Memory B cell (primary cell): ENCODE results near the gene SHANK1.

Source experiments
- ATAC-seq: fragments of 150-1000 bp; cut with Tn5 transposase; 2 replicates; pipeline ENCODE4 v1.10.0; 2021; ENCODE audit warnings: low read depth, mild to moderate bottlenecking, moderate library complexity
- DNase-seq, 2 donors: peaks; one replicate each; pipeline ENCODE4 v3.0.0; 2022; ENCODE audit warnings: low spot score in 2 of 2
- H3K27ac Mint-ChIP-seq: one replicate; pipeline ENCODE4 v1.8.0; 2022; ENCODE audit warnings: mild to moderate bottlenecking, moderate library complexity, mixed read lengths
- H3K27me3 Mint-ChIP-seq: one replicate; pipeline ENCODE4 v1.8.0; 2022; ENCODE audit warnings: mixed read lengths
- H3K36me3 Mint-ChIP-seq: one replicate; pipeline ENCODE4 v1.8.0; 2022; ENCODE audit warnings: mild to moderate bottlenecking, mixed read lengths
- H3K4me1 Mint-ChIP-seq: one replicate; pipeline ENCODE4 v1.8.0; 2022; ENCODE audit warnings: mixed read lengths
- H3K4me3 Mint-ChIP-seq: one replicate; pipeline ENCODE4 v1.8.0; 2022; ENCODE audit warnings: mild to moderate bottlenecking, moderate library complexity, mixed read lengths
- H3K9me3 Mint-ChIP-seq: one replicate; pipeline ENCODE4 v1.8.0; 2022; ENCODE audit warnings: mixed read lengths

SHANK1 gene

DNA sequence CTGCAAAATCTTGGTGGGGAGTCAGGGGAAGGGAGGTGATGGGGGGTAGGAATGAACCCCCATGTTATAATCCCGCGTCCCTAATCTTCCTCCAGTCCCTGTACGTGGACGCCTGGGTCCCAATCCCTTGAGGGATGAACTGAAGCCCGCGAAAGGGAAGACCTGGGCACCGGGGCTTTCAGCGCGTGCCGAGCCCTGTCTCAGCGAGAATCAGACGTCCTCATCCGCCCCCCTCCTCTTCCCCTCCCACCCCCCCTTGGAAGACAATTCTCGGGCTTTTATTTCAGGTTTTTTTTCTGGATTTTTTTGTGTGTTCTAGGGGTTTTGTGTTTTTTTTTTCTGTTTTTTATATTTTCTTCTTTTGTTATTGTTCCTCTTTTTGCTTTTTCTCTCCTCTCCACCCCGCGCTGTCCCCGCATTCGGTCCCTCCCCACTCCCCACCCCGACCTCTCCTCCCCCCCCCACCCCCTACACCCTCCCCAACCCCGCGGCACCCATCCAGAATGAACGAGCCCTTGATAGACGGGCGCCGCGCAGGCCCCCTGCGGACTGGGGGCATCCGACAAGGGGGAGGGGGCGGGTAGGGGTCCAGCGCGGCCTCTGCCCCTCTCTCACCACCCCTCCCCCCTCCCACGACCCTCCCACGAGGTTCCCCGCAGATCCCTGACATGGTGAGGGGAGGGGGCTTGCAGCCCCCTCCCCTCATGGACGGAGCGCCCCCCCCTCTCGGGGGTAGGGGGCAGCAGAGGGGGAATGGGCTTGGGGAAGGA lies 60.1 kb downstream of the SHANK1 start:
- Mint-ChIP-seq H3K9me3 (peaks cover 22% of the 10 kb centered on the region), H3K4me1 (peaks cover 15% of the 10 kb centered on the region), H3K27ac (no peak overlapping the region), H3K4me3 (no peak overlapping the region), H3K27me3 (peaks cover 41% of the 10 kb centered on the region), H3K36me3 (peaks cover 19% of the 10 kb centered on the region)
- DNase-seq: no peak
- no peak for ATAC-seq

DNA sequence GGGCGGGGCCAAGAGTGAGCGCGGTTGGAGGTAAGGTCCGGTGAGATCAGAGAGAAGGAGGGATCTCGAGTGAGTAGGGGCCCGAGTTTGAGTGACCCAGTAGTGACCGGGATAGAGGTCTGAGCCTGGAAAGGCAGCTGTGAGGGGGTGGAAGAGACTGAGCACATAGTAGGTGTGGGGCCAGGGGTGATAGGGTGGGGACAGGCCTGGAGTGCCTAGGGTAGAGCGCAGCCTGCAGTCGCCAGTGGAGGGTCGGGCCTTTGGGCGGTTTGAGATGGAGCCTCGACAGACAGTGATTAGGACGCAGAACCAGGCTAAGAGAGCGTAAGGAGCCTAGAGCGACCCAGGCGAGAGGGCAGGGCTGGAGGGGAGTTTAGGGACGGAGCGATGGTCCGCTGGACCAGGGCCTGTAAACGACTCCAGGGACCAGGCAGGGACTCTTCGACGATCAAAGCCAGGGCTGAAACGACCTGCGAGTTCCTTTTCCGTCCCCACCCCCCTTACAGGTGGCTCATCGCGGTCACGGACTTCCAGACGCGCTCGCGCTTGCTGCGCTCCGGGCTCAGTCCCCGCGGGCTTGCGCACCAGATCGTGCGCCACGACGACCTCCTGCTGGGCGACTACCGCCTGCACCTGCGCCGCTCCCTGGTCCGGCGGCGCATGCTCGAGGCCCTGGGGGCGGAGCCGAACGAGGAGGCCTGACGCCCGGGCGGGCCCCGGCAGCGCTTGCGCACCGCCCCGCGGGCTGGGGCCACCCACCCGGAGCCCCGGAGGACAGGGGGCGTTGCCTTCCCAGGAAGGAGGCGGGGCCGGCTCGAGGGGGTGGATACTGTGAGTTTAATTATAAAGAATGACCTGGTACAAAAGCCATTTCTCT lies 60.9 kb downstream of the SHANK1 start:
- DNase-seq (no peak), ATAC-seq (peak; percentile 50)
- H3K4me3 Mint-ChIP-seq: peak overlapping the region; percentile 77
- H3K36me3 Mint-ChIP-seq: peaks cover 19% of the 10 kb centered on the region
- H3K4me1 Mint-ChIP-seq: peaks cover 15% of the 10 kb centered on the region
- H3K9me3 Mint-ChIP-seq: peaks cover 22% of the 10 kb centered on the region
- peak overlapping the region; percentile 91 for H3K27ac Mint-ChIP-seq
- peaks cover 41% of the 10 kb centered on the region for H3K27me3 Mint-ChIP-seq

DNA sequence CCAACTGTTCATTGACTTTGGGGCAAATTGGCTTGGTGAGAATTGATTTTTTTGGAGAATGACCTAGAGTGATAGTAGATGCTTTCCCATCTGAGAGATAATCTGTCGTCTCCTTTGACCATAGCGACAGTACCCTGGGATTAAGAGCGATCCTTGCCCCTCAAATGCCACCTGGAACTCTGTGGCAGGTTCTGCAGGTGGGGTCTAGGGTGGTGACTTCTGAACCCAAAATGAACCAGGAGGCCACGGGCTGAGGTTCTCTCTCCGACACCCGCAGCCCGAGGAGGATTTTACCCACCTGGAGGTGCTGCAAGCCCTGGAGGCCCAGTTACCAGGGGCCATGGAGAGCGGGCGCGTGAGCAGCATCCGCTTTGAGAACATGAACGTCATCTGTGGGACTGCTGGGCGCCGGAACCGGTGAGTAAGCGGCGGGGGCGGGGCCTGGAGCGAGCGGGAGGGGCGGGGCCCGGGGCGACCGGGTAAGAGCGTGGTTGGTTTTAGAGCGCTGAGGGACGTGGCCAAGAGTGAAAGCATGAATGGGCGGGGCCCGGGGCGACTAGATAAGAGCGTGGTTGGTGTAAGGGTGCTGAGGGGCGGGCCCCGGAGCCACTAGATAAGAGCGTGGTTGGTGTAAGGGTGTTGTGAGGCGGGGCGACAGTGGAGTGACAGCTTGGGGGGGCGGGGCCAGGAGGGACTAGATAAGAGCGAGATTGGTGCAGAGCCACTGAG lies 61.7 kb downstream of the SHANK1 start:
- ATAC-seq (peak; percentile 77), DNase-seq (peak in 1 of 2 donors; percentile 39)
- Mint-ChIP-seq H3K9me3 (peaks cover 22% of the 10 kb centered on the region), H3K27me3 (peaks cover 42% of the 10 kb centered on the region), H3K4me3 (peak overlapping the region; percentile 77), H3K27ac (peak overlapping the region; percentile 91), H3K36me3 (peaks cover 19% of the 10 kb centered on the region), H3K4me1 (peaks cover 15% of the 10 kb centered on the region)

GRCh38 chr19:50657222-50657669 lies 62.4 kb downstream of the SHANK1 start:
- no peak overlapping the region for H3K4me3 Mint-ChIP-seq
- no peak overlapping the region for H3K27ac Mint-ChIP-seq
- H3K4me1 Mint-ChIP-seq: peaks cover 15% of the 10 kb centered on the region
- H3K36me3 Mint-ChIP-seq: peaks cover 19% of the 10 kb centered on the region
- ATAC-seq (no peak), DNase-seq (no peak)
- peaks cover 44% of the 10 kb centered on the region for H3K27me3 Mint-ChIP-seq
- H3K9me3 Mint-ChIP-seq: peaks cover 23% of the 10 kb centered on the region

GRCh38 chr19:50654882-50655281 lies 64.7 kb downstream of the SHANK1 start:
- H3K4me3 Mint-ChIP-seq: no peak overlapping the region

DNA sequence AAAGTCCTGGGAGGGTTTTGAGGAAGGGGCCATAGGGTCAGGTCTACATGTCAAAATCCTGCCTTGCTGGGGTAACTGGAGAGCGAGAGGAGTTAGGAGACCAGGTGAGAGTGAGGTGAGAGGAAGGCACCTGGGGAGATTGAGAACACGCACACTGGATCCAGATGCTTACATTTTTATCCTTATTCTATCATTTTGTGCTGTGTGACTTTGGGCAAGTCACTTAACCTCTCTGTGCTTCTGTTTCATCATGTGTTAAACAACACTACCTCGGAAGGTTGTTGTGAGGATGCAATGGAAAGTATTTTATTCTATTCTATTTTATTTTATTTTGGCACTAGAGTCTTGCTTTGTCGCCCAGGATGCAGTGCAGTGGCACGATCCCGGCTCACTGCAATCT lies 66.9 kb downstream of the SHANK1 start:
- H3K4me1 Mint-ChIP-seq: peaks cover 2% of the 10 kb centered on the region
- DNase-seq (no peak), ATAC-seq (no peak)
- H3K4me3 Mint-ChIP-seq: no peak overlapping the region
- H3K9me3 Mint-ChIP-seq: peaks cover 18% of the 10 kb centered on the region
- peaks cover 32% of the 10 kb centered on the region for H3K27me3 Mint-ChIP-seq
- H3K27ac Mint-ChIP-seq: no peak overlapping the region
- H3K36me3 Mint-ChIP-seq: peaks cover 10% of the 10 kb centered on the region

More at GRCh38 chr19:50654882-50655281, 64.7 kb downstream of the SHANK1 start:
- Mint-ChIP-seq H3K4me1 (peaks cover 11% of the 10 kb centered on the region), H3K27ac (no peak overlapping the region), H3K27me3 (peaks cover 34% of the 10 kb centered on the region), H3K9me3 (peaks cover 20% of the 10 kb centered on the region), H3K36me3 (peaks cover 11% of the 10 kb centered on the region)
- no peak for ATAC-seq
- DNase-seq: no peak

GRCh38 chr19:50651174-50651573 lies 68.4 kb downstream of the SHANK1 start:
- peaks cover 28% of the 10 kb centered on the region for H3K27me3 Mint-ChIP-seq
- ATAC-seq (no peak), DNase-seq (no peak)
- H3K27ac Mint-ChIP-seq: no peak overlapping the region
- no peaks in the 10 kb centered on the region for H3K4me1 Mint-ChIP-seq
- H3K9me3 Mint-ChIP-seq: peaks cover 18% of the 10 kb centered on the region
- no peak overlapping the region for H3K4me3 Mint-ChIP-seq
- H3K36me3 Mint-ChIP-seq: peaks cover 10% of the 10 kb centered on the region

DNA sequence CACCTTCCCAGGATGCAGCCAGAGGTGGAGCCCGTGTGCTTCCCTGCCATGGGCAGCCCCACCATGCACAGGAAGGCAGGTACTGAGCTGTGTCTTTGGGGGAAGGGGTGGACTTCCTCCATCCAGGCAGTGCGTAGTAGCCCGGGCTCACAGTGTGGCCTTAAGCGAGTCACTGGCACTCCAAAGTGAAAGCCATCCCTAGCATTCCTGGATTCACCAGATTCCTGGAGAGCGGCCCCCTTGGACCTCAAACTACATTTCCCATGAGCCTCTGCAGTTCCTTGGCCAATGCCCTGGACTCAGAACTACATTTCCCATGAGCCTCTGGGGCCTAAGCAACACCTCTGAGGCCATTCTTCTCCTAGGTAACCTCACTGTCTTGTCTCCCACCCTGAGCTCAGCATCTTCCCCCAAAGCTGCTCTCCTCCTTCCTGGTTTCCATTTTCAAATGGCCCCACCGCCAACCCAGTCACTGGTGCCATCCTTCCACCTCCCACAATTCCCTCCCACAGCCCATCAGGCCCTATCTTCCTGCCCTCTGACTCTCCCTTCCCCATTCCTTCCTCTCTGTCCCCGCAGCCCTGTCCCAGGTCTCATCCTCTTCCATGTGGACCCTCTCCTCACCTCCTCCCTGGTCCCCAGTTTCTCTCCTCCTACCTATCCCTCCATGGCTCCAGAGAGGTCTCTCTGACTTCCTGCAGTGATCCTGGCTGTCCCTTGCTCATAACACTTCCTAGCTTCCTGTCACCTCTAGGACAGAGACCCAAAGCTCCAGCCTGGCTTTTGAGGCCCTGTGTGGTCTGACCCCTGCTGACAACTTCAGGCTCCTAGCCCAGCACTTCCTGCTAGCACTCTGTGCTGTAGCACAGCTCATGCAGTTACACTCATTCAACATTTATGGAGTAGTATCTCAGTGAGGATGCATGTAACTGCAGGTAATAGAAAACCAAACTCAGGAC lies 69.9 kb downstream of the SHANK1 start, which contains the start of gene C19orf81:
Gene C19orf81, plus strand, starts transcription at position 13 of the 959 bp plus-strand sequence. Its CDS starts 0 bp downstream, at position 13.
- H3K27ac Mint-ChIP-seq: no peak within 1 kb of the TSS

GRCh38 chr19:50648659-50649058 lies 70.9 kb downstream of the SHANK1 start:
- ATAC-seq: no peak
- Mint-ChIP-seq H3K27ac (no peak overlapping the region), H3K4me1 (no peaks in the 10 kb centered on the region), H3K27me3 (peaks cover 19% of the 10 kb centered on the region), H3K36me3 (peaks cover 4% of the 10 kb centered on the region), H3K4me3 (no peak overlapping the region), H3K9me3 (peaks cover 9% of the 10 kb centered on the region)
- DNase-seq: no peak

More for the DNA sequence above, 69.9 kb downstream of the SHANK1 start, which contains the start of gene C19orf81:
- Mint-ChIP-seq H3K4me3 (no peak within 1 kb of the TSS), H3K27me3 (peaks cover 21% of the 10 kb centered on the region), H3K9me3 (peaks cover 10% of the 10 kb centered on the region), H3K36me3 (peaks cover 5% of the 10 kb centered on the region), H3K4me1 (no peaks in the 10 kb centered on the region)
- DNase-seq (no peak), ATAC-seq (no peak)

- DNase-seq (no peak), ATAC-seq (no peak)
- H3K4me3 Mint-ChIP-seq: no peak overlapping the region
- H3K27me3 Mint-ChIP-seq: peaks cover 16% of the 10 kb centered on the region
- no peak overlapping the region for H3K27ac Mint-ChIP-seq
- H3K4me1 Mint-ChIP-seq: no peaks in the 10 kb centered on the region
- H3K36me3 Mint-ChIP-seq: peaks cover 4% of the 10 kb centered on the region
- H3K9me3 Mint-ChIP-seq: peaks cover 9% of the 10 kb centered on the region
These were observed 71.6 kb downstream of the SHANK1 start for GRCh38 chr19:50647879-50648615.

DNA sequence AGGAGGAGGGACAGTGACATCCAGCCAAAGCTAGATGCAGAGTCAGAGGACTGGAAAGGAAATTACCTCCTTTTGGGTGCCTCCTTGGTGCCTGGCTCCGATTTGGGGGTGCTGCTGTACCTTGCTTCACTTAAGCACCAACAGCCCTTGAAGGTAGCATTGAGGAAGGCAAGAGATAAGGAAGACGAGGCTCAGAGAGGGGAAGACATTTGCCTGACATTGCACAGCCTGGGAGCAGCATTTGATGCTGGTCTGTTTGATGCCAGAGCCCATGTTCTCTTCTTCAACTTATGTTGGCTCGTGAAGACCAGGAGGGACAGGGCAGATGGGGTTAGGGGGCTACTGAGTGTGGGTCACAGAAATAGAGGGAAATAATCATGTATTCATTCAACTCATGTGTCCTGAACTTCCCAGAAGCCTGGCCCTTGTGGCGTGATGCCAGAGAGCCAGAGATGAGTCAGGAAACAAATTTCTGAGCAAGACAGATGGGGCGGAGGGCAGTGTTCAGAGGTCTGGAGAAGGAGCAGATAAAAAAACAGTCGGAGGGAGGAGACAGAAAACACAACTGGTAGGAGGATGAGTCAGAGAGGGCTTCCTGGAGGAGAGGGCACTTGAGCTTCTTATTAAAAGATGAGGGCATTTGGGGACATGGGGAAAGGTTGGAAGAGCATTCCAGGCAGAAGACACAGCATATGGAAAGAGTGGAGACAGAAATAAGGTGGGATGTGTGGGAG lies 73.4 kb downstream of the SHANK1 start:
- Mint-ChIP-seq H3K4me1 (no peaks in the 10 kb centered on the region), H3K4me3 (no peak overlapping the region), H3K27me3 (peaks cover 14% of the 10 kb centered on the region), H3K27ac (no peak overlapping the region), H3K36me3 (peaks cover 4% of the 10 kb centered on the region), H3K9me3 (peaks cover 8% of the 10 kb centered on the region)
- DNase-seq: no peak
- ATAC-seq: no peak

DNA sequence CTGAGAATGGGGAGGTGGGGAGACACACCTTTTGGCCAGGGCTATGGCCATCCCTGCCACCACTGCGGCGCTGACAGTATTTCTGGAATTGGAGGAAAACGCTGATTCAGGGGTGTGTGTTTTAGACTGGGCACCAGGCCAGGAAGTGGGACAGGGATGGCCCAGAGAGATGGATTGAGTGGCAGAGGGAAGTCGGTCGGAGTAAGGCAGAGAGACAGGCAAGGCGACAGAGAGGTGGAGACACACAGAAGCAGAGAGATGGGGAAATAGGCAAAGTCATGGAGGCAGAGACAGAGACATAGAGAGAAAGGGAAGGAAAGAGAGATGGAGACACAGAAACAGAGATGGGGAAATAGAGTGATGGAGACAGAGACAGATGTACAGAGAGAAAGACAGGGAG lies 74.5 kb downstream of the SHANK1 start:
- Mint-ChIP-seq H3K27me3 (peaks cover 13% of the 10 kb centered on the region), H3K27ac (no peak overlapping the region), H3K36me3 (peaks cover 4% of the 10 kb centered on the region), H3K4me3 (no peak overlapping the region), H3K9me3 (peaks cover 7% of the 10 kb centered on the region), H3K4me1 (no peaks in the 10 kb centered on the region)
- DNase-seq (no peak), ATAC-seq (no peak)
